ENCODE measurements around the gene PTPRT. TPM values are rescaled to one million over a fixed set of nuclear protein-coding genes. Genes with fewer than 3 reads are reported as not detected.

PTPRT gene
- total and polyA plus RNA-seq, 11 donors: 0.04 to 2.5 (median 0.25) TPM; not detected in 2

DNA sequence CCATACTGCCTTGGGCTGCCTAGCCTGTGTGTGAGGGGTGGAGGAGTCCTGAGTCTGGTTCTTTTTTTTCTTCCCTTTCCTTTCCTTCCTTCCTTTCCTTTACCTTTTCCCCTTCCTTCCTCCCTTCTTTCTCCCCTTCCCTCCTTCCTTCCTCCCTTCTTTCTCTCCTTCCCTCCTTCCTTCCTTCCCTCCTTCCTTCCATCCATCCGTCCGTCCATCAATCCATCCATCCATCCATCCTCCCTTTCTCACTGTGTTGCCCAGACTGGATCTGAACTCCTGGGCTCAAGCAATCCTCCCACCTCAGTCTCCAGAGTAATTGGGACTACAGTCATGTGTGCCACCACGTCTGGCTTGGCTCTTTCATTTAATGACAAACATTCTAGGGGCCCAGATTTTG is 820.8 kb downstream of the PTPRT start:
- 66 to 73% (median 67%) methylated on average over 3 of the region's 3 CpGs for WGBS, 4 donors
- DNase-seq: no peak
- H3K27ac ChIP-seq: no peak overlapping the region
- no peak for ATAC-seq
- intact Hi-C loops (cut with DNase I): no loop called here
- no peaks in the 10 kb centered on the region for H3K4me1 ChIP-seq
- H3K36me3 ChIP-seq: no peaks in the 10 kb centered on the region
- H3K4me3 ChIP-seq: no peak overlapping the region
- TF ChIP-seq POLR2A (IDR thresholded peaks at IDR 0.05): no peak
- TF ChIP-seq, protein P1, sequence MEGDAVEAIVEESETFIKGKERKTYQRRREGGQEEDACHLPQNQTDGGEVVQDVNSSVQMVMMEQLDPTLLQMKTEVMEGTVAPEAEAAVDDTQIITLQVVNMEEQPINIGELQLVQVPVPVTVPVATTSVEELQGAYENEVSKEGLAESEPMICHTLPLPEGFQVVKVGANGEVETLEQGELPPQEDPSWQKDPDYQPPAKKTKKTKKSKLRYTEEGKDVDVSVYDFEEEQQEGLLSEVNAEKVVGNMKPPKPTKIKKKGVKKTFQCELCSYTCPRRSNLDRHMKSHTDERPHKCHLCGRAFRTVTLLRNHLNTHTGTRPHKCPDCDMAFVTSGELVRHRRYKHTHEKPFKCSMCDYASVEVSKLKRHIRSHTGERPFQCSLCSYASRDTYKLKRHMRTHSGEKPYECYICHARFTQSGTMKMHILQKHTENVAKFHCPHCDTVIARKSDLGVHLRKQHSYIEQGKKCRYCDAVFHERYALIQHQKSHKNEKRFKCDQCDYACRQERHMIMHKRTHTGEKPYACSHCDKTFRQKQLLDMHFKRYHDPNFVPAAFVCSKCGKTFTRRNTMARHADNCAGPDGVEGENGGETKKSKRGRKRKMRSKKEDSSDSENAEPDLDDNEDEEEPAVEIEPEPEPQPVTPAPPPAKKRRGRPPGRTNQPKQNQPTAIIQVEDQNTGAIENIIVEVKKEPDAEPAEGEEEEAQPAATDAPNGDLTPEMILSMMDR (IDR thresholded peaks at IDR 0.05): no peak
- peaks cover 0 to 3% (median 0%) of the 10 kb centered on the region in 9 donors for H3K27me3 ChIP-seq
- no peaks in the 10 kb centered on the region for H3K9me3 ChIP-seq

DNA sequence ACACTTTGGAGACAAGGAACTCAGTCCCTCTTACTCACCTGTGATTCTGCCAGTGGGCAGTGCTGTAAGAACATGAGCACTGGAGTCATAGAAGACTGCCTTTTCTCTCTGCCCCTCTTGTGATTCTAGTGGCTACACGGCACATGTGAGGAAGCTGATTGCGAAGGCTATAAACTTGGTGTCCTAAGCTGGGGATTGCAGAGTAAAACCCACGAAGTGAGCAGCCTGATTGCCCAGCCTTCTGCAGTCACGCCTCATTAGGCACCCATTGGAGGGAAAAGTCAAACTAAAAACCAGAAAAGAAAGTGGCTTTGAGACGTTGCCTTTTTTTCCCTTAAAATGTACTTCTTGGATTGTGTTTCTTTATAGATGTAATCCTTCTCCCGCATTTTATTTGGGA is 823.1 kb downstream of the PTPRT start:
- H3K27me3 ChIP-seq: peaks cover 0 to 3% (median 0%) of the 10 kb centered on the region in 9 donors
- TF ChIP-seq, protein P1 (IDR thresholded peaks at IDR 0.05): no peak
- no peak for TF ChIP-seq POLR2A (IDR thresholded peaks at IDR 0.05)
- DNase-seq (no peak), ATAC-seq (no peak)
- H3K36me3 ChIP-seq: no peaks in the 10 kb centered on the region
- no peak overlapping the region for H3K27ac ChIP-seq
- no peak overlapping the region for H3K4me3 ChIP-seq
- intact Hi-C loops (cut with DNase I): no loop called here
- H3K4me1 ChIP-seq: no peaks in the 10 kb centered on the region
- no peaks in the 10 kb centered on the region for H3K9me3 ChIP-seq
- WGBS, 4 donors: 75 to 84% (median 79%) methylated on average over 6 of the region's 6 CpGs

DNA sequence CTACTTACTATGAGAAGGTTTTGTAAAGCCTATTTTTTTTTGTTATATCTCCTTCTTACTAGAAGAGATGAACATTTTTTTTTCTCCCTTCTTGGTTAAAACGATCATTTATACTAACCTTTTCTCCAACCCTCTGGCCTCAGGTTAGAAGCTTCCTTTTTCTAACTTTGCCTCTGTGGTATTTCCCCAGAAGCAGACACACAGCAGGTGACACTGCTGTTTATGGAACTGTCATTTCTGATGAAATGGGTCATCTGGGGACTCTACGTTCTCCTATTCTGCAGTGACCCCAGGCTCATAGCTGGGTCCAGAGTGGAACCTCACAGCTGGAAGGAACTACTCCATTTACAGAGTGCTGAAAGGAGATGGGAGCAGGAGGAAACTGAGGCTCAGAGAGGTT is 825.3 kb downstream of the PTPRT start:
- H3K4me3 ChIP-seq: no peak overlapping the region

DNA sequence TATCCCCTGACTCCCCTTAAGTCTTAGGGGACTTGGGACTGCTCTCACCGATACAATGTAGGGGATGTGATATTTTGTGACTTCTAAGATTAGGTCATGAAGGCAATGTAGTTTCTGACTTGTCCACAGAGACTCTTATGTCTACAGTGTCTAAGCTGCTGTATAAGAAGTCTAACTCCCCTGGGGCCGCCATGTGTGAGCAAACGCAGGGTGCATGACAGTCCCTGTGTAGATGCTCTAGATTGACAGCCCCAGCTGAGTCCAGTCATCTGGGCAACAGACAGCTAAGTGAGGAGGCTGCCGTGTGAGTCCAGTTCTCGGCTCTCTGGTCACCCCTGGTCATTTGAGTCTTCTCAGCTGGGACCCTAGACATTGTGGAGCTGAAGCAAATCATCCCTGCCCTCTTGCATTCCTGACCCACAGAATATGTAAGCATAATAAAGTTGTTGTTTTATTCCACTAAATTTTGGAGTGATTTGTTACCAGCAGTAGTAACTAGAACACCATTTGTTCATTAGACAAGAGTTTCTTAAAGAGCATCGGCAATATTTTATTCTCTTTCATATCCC is 828.2 kb downstream of the PTPRT start:
- H3K36me3 ChIP-seq: no peaks in the 10 kb centered on the region
- no peak overlapping the region for H3K27ac ChIP-seq
- no peak for TF ChIP-seq POLR2A (IDR thresholded peaks at IDR 0.05)
- TF ChIP-seq, protein P1 (IDR thresholded peaks at IDR 0.05): no peak
- H3K27me3 ChIP-seq: no peaks in the 10 kb centered on the region
- no peak for ATAC-seq
- H3K4me3 ChIP-seq: no peak overlapping the region
- no peaks in the 10 kb centered on the region for H3K9me3 ChIP-seq
- H3K4me1 ChIP-seq: peaks cover 0 to 3% (median 0%) of the 10 kb centered on the region in 12 donors
- intact Hi-C loops (cut with DNase I): no loop called here
- DNase-seq: no peak
- WGBS, 4 donors: 70 to 83% (median 73%) methylated on average over 5 to 6 of the region's 6 CpGs

More for the DNA sequence above, 825.3 kb downstream of the PTPRT start:
- no peaks in the 10 kb centered on the region for H3K36me3 ChIP-seq
- no peak overlapping the region for H3K27ac ChIP-seq
- ATAC-seq: no peak
- H3K27me3 ChIP-seq: peaks cover 0 to 3% (median 0%) of the 10 kb centered on the region in 9 donors
- intact Hi-C loops (cut with DNase I): no loop called here
- peaks cover 0 to 3% (median 0%) of the 10 kb centered on the region in 12 donors for H3K4me1 ChIP-seq
- H3K9me3 ChIP-seq: no peaks in the 10 kb centered on the region
- TF ChIP-seq, protein P1 (IDR thresholded peaks at IDR 0.05): no peak
- TF ChIP-seq POLR2A (IDR thresholded peaks at IDR 0.05): no peak
- 69 to 78% (median 76%) methylated on average over 2 of the region's 2 CpGs for WGBS, 4 donors
- DNase-seq: no peak
